K562 (cell line): ENCODE results near the gene TENM4. TPM values are rescaled to one million over a fixed set of nuclear protein-coding genes. Genes with fewer than 3 reads are reported as not detected.

Source experiments
- ATAC-seq: fragments of 200-7000 bp; cut with Tn5 transposase; 3 replicates; pipeline ENCODE4 v1.9.1; 2020; ENCODE audit warnings: moderate library complexity
- BruUV-seq: library from RNA; stranded (reverse); fragments of 400-500 nt; replicated peaks from 2 replicates; lab custom pipeline; 2021; lab: Mats Ljungman, UMichigan
- CTCF ChIA-PET: fragments of 300-600 bp; formaldehyde crosslinking; extraction: SDS; loops from one replicate; lab custom pipeline; 2021; ENCODE audit warnings: low intra/inter-chr PET ratio; lab: Yijun Ruan, JAX
- POLR2A ChIA-PET: fragments of 300-600, 350-650 bp; sonication (Branson Sonifier 250); formaldehyde crosslinking; extraction: SDS; loops from one replicate; lab custom pipeline; 2021; ENCODE audit warnings: antibody characterized with exemption, inconsistent platforms; lab: Yijun Ruan, JAX
- DNase-seq, 4 experiments: peaks; one replicate each; pipeline versions ENCODE4 v3.0.0 to v3.0.0-alpha.2; 2011 to 2018; ENCODE audit warnings: low spot score in 3 of 4, mixed read lengths in 3 of 4; ENCODE audit errors: extremely low read depth in 1 of 4
- FAIRE-seq: peaks from 2 replicates; lab custom pipeline; 2011; peaks lifted over from hg19 to GRCh38; lab: Jason Lieb, UNC
- H2AFZ ChIP-seq: 2 replicates; pipeline ENCODE4 v1.6.0; 2011; ENCODE audit warnings: low read depth, low read length, control low read depth, inconsistent platforms
- H3K27ac ChIP-seq: fragments of 200-600 bp; 3 replicates; pipeline ENCODE4 v1.8.0; 2011; ENCODE audit warnings: low read depth, mild to moderate bottlenecking, control low read depth, inconsistent platforms, low read length, moderate library complexity, mixed read lengths; ENCODE audit errors: extremely low read depth
- H3K27me3 ChIP-seq, 2 experiments: fragments of 300-600 bp in 1 of 2; 2 replicates in 1 of 2; 3 replicates in 1 of 2; pipeline versions ENCODE4 v1.6.0 to v1.8.0; 2011; ENCODE audit warnings: inconsistent platforms in 2 of 2, low read length in 2 of 2, mild to moderate bottlenecking in 1 of 2, mixed read lengths in 1 of 2, moderate library complexity in 1 of 2; ENCODE audit not compliant: control insufficient read depth in 2 of 2, insufficient read depth in 2 of 2
- H3K36me3 ChIP-seq: fragments of 300-600 bp; 3 replicates; pipeline ENCODE4 v1.8.0; 2011; ENCODE audit warnings: mild to moderate bottlenecking, low read length, inconsistent platforms; ENCODE audit not compliant: control insufficient read depth, insufficient read depth
- H3K4me1 ChIP-seq, 2 experiments: fragments of 200-600 bp in 1 of 2; replicated peaks in 1 of 2; 2 replicates in 1 of 2; 3 replicates in 1 of 2; pipeline versions ENCODE4 v1.5.1 to v1.8.0; 2011; ENCODE audit warnings: inconsistent platforms in 2 of 2, low read length in 2 of 2, mild to moderate bottlenecking in 1 of 2, mixed read lengths in 1 of 2, moderate library complexity in 1 of 2; ENCODE audit not compliant: control insufficient read depth in 2 of 2, insufficient read depth in 2 of 2
- H3K4me2 ChIP-seq: 2 replicates; pipeline ENCODE4 v1.6.1; 2011; ENCODE audit warnings: low read length, control low read depth, inconsistent platforms, mixed read lengths; ENCODE audit not compliant: insufficient read depth
- H3K4me3 ChIP-seq: fragments of 200-600 bp; sonication (generic), shearing (Covaris generic); 2 replicates; pipeline ENCODE4 v1.5.1; 2016; ENCODE audit warnings: control low read depth, inconsistent platforms
- H3K79me2 ChIP-seq: fragments of 200-600 bp; 3 replicates; pipeline ENCODE4 v1.8.0; 2011; ENCODE audit warnings: low read length, inconsistent platforms; ENCODE audit not compliant: control insufficient read depth, insufficient read depth
- H3K9ac ChIP-seq, 2 experiments: 2 replicates each; pipeline versions ENCODE4 v1.6.0 to v1.6.1; 2011; ENCODE audit warnings: low read depth in 2 of 2, low read length in 2 of 2, control low read depth in 1 of 2, inconsistent platforms in 1 of 2, mild to moderate bottlenecking in 1 of 2, mixed read lengths in 1 of 2; ENCODE audit not compliant: insufficient read depth in 1 of 2
- H3K9me1 ChIP-seq: one replicate; pipeline ENCODE4 v1.6.0; 2011; ENCODE audit warnings: inconsistent platforms, mild to moderate bottlenecking, low read length, moderate library complexity; ENCODE audit not compliant: control insufficient read depth, insufficient read depth
- H3K9me3 ChIP-seq: replicated peaks from 2 replicates; pipeline ENCODE4 v1.5.1; 2011; ENCODE audit warnings: low read depth, low read length, inconsistent platforms; ENCODE audit not compliant: control insufficient read depth, insufficient read depth
- H4K20me1 ChIP-seq: replicated peaks from 2 replicates; pipeline ENCODE4 v1.6.1; 2011; ENCODE audit warnings: low read length, inconsistent platforms, mixed read lengths; ENCODE audit not compliant: control insufficient read depth, insufficient read depth
- CTCF ChIP-seq, 3 experiments: IDR thresholded peaks in 2 of 3; conservative IDR thresholded peaks in 1 of 3; 2 replicates each; pipeline ENCODE4 v1.5.1; 2011 to 2012; ENCODE audit warnings: low read length in 3 of 3, mild to moderate bottlenecking in 3 of 3, control low read depth in 2 of 3, improper control_type of control experiment in 1 of 3, inconsistent platforms in 1 of 3, low read depth in 1 of 3, mixed read lengths in 1 of 3, moderate library complexity in 1 of 3; ENCODE audit not compliant: insufficient read depth in 2 of 3
- ERF ChIP-seq: fragments of 450-650 bp; formaldehyde crosslinking; IDR thresholded peaks from 2 replicates; pipeline ENCODE4 v1.4.0; 2020; ENCODE audit warnings: mild to moderate bottlenecking, mixed read lengths
- KDM5B ChIP-seq: fragments of 200-600 bp; sonication (generic); IDR thresholded peaks from 2 replicates; pipeline ENCODE4 v1.6.1; 2012; ENCODE audit warnings: low read depth, mild to moderate bottlenecking, moderate library complexity, low read length, control low read depth, inconsistent platforms; ENCODE audit not compliant: insufficient replicate concordance
- RAD21 ChIP-seq, 2 experiments: fragments of 250-450 bp in 1 of 2; fragments of 450-650 bp in 1 of 2; sonication (Bioruptor Pico) in 1 of 2; formaldehyde crosslinking in 1 of 2; IDR thresholded peaks in 1 of 2; conservative IDR thresholded peaks in 1 of 2; 2 replicates each; pipeline versions ENCODE4 v1.4.0 to v1.8.0; 2020 to 2022; ENCODE audit warnings: mild to moderate bottlenecking in 2 of 2, moderate library complexity in 1 of 2
- USF2 ChIP-seq: sonication (generic); formaldehyde crosslinking; IDR thresholded peaks from 2 replicates; pipeline ENCODE4 v1.5.0; 2020; ENCODE audit warnings: missing genetic modification reagents
- WGBS: fragments of 100-300 bp; shearing (Covaris generic); methylation state at CpG from one replicate; pipeline ENCODE4 v1.1.6; 2016; ENCODE audit warnings: low coverage, mixed read lengths; ENCODE audit not compliant: insufficient coverage; ENCODE audit errors: missing lambda C conversion rate; 5-methylcytosine and 5-hydroxymethylcytosine counted together
- in situ Hi-C: fragments of 300-500 bp; cut with MboI; formaldehyde crosslinking; loops from 4 replicates; pipeline ENCODE4 v1.15.0; 2018; ENCODE audit warnings: inconsistent platforms, mixed read lengths
- intact Hi-C: fragments of 100-400 bp; cut with micrococcal nuclease; formaldehyde crosslinking; loops from 2 replicates; pipeline ENCODE4 v1.14.2; 2022
- polyA plus RNA-seq, 8 experiments: library from polyadenylated mRNA; depleted of rRNA in 4 of 8; stranded (reverse) in 5 of 8; unstranded in 3 of 8; fragments of >200 nt; fragmentation: Nextera tagmentation in 2 of 8; fragmentation: Illumina TruSeq in 1 of 8; extraction: Ambion mirVana in 2 of 8; extraction: Trizol in 1 of 8; gene quantifications; 2 replicates each; pipeline versions ENCODE4 v1.2.1 to v1.2.3, GENCODE V29; 2011 to 2014; ENCODE audit warnings: inconsistent platforms in 1 of 8, missing spikeins in 1 of 8
- total RNA-seq, 7 experiments: library from RNA; depleted of rRNA in 6 of 7; stranded (reverse); fragments of >200 nt in 6 of 7; fragmentation: Illumina TruSeq in 2 of 7; extraction: Trizol in 2 of 7; gene quantifications; 2 replicates each; pipeline versions ENCODE4 v1.2.1 to v1.2.3, GENCODE V29; 2011 to 2021; ENCODE audit warnings: low replicate concordance in 1 of 7

The TENM4 gene
- total and polyA plus RNA-seq, 9 of the 15 experiments (the other 6 are each of a cell fraction or from before 2014, with no cell fraction given): 0.16 TPM; not detected in 8

DNA sequence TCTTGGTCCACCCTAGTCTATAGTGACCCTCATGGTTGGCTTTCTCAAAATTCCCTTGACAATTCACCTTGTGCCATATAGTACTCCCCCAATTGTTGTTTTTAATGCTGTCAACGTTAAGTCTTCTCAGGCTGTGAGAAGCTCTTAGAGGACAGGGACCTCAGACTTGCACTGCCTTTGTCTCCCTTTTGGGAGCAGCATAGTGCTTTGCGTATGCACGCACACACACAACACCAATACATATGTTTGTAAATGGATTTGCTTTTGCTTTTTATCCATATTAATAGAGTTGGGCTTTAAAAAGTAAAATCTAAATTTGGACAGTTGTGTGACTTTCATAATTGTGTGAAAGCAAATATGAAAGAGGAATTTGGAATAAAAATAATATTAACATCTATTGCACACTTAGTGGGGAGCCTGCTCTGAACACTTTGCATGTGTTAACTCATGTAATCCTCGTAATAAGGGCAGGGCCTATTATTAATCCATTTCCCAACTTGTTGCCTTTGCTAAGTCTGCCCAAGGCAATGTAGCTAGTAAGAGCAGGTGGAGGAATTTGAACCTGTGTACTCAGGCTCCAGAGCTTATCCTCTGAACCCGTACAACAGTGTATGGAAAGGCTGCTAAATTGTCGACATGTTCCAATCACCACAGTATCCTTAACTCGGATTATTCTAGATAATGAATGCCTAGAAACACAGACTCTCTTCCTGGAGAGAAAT is 608.4 kb downstream of the TENM4 start:
- H2AFZ ChIP-seq: no peak overlapping the region
- H3K9ac ChIP-seq: no peak overlapping the region
- no peaks in the 10 kb centered on the region for H3K4me1 ChIP-seq
- H3K36me3 ChIP-seq: no peaks in the 10 kb centered on the region
- H3K27me3 ChIP-seq: peaks cover 0 to 7% of the 10 kb centered on the region in 2 experiments; a peak in 2 of 5 replicates
- H3K27ac ChIP-seq: no peak overlapping the region
- no peak overlapping the region for H3K4me3 ChIP-seq
- no TSS peak for BruUV-seq
- no peak for FAIRE-seq
- ChIA-PET CTCF (no interaction called here), POLR2A (no interaction called here)
- H3K9me1 ChIP-seq: no peaks in the 10 kb centered on the region
- H3K4me2 ChIP-seq: no peak overlapping the region
- ATAC-seq: no peak
- in situ Hi-C loops: no loop called here
- no peaks in the 10 kb centered on the region for H3K79me2 ChIP-seq
- TF ChIP-seq USF2 (CRISPR knock-in tag): no peak
- TF ChIP-seq RAD21 (CRISPR knock-in tag; conservative IDR thresholded peaks at IDR 0.05 in 1 of 2, IDR thresholded peaks at IDR 0.05 in 1 of 2): peak; percentile 35 to 37; a peak in 2 of 4 replicates
- no peak for TF ChIP-seq ERF (CRISPR knock-in tag)
- TF ChIP-seq CTCF (IDR thresholded peaks at IDR 0.05 in 2 of 3, conservative IDR thresholded peaks at IDR 0.05 in 1 of 3; ENCODE audit: insufficient read depth in 2 of 3, low read depth in 1 of 3, low read length in 3 of 3): peak in 2 of 3 experiments; percentile 24 to 33; a peak in 3 of 6 replicates
- no peak for TF ChIP-seq KDM5B
- intact Hi-C loops: loop anchor here (5.0 kb wide), 1 partner anchor 245 kb away; no protein-coding TSS in a partner anchor
- H4K20me1 ChIP-seq: no peaks in the 10 kb centered on the region
- 0% methylated on average over 7 of the region's 7 CpGs for WGBS
- no peaks in the 10 kb centered on the region for H3K9me3 ChIP-seq
- DNase-seq: peak in 1 of 4 experiments; percentile 6
